GM18951 (cell line): Measurements from ENCODE around the gene PLP2.

Experiments used
- POLR2A ChIP-seq: IDR thresholded peaks from 4 replicates; pipeline ENCODE4 v1.6.1; 2011; ENCODE audit warnings: mild to moderate bottlenecking; ENCODE audit not compliant: insufficient read length, insufficient read depth; ENCODE audit errors: extremely low read depth
- in situ Hi-C: fragments of 300-500 bp; cut with MboI; formaldehyde crosslinking; loops from one replicate; pipeline ENCODE4 v1.12.0; 2022; ENCODE audit warnings: low sequenced_read_pairs, mixed read lengths, inconsistent platforms; ENCODE audit not compliant: unreplicated experiment

The PLP2 gene

GRCh38 chrX:49220100-49220499 is 48.4 kb downstream of the PLP2 start:
- in situ Hi-C loops, result no loop called here
- no peak for TF ChIP-seq POLR2A

GRCh38 chrX:49221868-49222267 is 50.2 kb downstream of the PLP2 start:
- TF ChIP-seq POLR2A, result no peak
- in situ Hi-C loops, result no loop called here
